ENCODE data around the gene PRDX5.

The PRDX5 gene

GRCh38 chr11:64367931-64368672 lies 50.2 kb downstream of the PRDX5 start:
- no peak for DNase-seq

DNA sequence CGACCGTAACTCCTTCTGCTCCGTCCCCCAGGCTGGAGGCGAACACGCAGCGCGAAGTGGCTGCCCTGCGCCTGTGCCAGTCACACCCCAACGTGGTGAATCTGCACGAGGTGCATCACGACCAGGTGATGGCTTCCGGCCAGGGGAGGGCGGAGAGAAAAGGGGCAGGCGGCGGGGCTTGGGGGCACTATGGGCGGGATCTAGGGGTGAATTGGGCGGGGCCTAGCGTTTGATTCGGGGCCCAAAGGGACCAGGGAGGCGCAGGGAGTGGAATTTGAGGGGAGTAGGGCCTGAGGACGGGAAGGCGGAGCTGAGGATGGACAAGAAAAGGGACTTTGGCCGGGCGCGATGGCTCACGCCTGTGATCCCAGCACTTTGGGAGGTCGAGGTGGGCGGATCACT lies 50.8 kb downstream of the PRDX5 start:
- no peak for DNase-seq

- no peak for DNase-seq
These were observed 51.8 kb downstream of the PRDX5 start for GRCh38 chr11:64369440-64370421.

DNA sequence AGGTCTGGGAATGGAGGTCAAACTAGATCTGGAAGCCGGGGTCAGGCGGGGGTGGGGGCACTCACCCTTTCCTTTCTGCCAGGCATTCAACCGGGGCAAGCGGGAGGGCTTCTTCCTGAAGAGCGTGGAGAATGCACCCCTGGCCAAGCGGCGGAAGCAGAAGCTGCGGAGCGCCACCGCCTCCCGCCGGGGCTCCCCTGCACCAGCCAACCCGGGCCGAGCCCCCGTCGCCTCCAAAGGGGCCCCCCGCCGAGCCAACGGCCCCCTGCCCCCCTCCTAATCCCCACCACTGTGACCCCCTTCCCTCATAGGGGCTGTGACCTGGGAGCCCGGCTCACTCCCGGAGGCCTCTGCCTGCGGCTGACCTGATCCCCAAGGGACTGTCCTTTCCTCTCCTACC lies 53.3 kb downstream of the PRDX5 start:
- DNase-seq, result no peak
